B cell (primary cell): ENCODE results near the gene AK3.

Source experiments
- CTCF ChIP-seq: fragments of 200-600 bp; IDR thresholded peaks from one replicate; pipeline ENCODE4 v1.8.0; 2022; ENCODE audit warnings: antibody characterized with exemption, mild to moderate bottlenecking
- EZH2 ChIP-seq: IDR thresholded peaks from 2 replicates; pipeline ENCODE4 v1.6.1; 2012; ENCODE audit warnings: borderline replicate concordance, low read depth, mild to moderate bottlenecking, moderate library complexity, low read length; ENCODE audit not compliant: insufficient read depth, poor library complexity, severe bottlenecking

- TF ChIP-seq CTCF (no peak), EZH2 (no peak)
These were observed 40.9 kb downstream of the AK3 start for GRCh38 chr9:4700091-4700490.
